NCI-H69 (cell line): Measurements from ENCODE around the gene CCND2.

Experiments
- DNase-seq: peaks from one replicate; lab custom pipeline; 2025; lab: John Stamatoyannopoulos, UW

Gene CCND2

GRCh38 chr12:4289998-4290790 lies 16.6 kb downstream of the CCND2 start:
- DNase-seq, result no peak

GRCh38 chr12:4292341-4293073 lies 18.9 kb downstream of the CCND2 start:
- no peak for DNase-seq

DNA sequence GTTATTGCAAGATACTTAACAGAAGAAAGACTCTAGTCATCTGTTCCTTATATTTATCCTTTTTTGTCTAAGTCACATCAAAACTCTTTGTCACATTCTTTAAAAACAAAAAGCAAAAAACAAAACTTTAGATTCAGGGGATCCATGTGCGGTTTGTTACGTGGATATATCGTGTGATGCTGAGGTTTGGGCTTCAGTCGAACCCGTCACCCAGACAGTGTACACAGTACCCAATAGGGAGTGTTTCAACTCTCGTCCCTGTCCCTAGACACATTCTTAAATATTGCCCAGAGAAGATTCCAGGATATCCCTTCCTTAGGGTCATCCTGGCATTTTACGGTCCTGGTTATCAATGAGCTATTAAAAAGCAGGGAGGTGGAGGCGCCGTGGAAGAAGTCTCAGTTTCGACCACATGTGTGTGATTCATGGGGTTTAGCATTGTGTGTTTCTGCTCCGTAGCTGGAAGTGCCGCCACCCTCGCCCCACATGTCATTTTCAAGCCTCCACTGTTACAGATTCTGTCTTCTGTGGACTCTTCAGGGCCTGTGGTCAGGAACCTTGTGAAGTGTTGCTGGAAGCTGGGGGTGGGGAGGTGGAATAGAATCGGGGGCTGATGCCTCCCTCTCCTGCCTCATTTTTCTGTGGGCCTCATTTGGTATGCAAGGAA lies 19.9 kb downstream of the CCND2 start:
- no peak for DNase-seq

DNA sequence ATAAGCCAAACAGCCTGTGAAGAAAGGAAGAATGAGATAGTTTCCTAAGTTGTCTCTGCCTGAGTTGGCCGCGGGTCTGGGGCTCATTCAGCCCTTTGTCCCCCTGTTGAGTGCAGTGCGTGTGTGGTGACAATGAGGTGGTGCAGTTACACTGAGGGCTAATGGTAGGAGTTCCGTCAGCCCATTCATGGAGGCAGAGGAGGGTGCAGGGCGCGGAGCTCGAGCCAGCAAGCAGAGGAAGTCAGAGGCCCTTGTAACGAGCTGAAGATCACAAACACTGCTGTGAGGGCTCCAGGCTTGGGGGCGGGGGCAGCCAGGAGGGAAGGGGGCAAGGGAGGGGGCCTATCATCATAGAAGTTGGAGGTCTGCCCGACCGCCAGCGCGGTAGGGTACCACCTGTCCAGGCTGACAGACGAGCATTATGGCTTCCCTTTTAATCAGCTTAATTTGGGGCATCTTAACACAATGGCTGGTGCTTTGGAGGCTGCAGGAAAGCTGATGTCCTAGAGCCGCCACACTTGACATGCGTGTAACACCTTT lies 20.5 kb downstream of the CCND2 start:
- DNase-seq, result peak; percentile 8

GRCh38 chr12:4296751-4297150 lies 23.2 kb downstream of the CCND2 start:
- DNase-seq, result no peak

DNA sequence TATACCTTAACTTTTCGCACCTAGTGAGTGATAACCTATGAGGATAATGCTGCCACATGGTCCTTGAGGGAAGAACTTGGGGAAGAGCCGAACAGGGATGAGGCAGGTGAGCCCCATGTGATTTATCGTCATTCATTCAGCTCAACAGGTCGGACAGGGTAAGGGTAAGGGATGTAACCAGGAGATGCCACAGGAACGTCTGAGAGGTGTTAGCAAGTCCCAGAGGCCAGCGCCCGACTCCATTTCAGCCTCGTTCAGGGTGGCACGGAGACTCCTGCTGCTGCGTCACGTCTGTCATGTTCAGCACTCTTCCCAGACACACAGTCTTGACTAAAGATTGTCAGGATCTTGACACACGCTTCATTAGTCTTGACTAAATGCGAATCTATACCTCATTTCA lies 24.1 kb downstream of the CCND2 start:
- no peak for DNase-seq

- no peak for DNase-seq
Observed at GRCh38 chr12:4300883-4301282, 27.3 kb downstream of the CCND2 start.

DNA sequence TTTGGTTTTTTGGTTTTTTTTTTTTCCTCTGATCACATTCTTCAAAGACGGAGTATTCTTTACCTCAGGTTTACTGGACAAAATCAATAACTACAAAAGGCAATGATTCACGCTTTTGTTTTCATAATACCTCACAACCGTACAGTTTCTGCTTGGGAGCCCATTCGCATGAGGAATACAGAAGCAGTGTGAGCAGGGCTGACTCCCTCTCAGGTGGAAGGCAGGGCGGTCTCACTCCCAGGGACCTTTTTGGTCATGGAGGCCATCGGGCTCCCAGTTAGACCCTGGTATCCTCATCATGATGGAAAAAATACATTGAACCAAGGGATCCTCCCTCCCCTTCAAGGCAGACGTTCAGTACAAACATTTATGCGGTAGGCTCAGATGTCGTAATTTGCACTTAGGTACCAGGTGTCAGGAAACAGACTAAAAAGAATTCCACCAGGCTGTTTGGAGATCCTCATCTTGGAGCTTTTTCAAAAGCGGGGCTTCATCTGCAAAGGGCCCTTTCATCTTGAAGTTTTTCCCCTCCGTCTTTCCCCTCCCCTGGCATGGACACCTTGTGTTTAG lies 28.5 kb downstream of the CCND2 start:
- DNase-seq, result no peak

DNA sequence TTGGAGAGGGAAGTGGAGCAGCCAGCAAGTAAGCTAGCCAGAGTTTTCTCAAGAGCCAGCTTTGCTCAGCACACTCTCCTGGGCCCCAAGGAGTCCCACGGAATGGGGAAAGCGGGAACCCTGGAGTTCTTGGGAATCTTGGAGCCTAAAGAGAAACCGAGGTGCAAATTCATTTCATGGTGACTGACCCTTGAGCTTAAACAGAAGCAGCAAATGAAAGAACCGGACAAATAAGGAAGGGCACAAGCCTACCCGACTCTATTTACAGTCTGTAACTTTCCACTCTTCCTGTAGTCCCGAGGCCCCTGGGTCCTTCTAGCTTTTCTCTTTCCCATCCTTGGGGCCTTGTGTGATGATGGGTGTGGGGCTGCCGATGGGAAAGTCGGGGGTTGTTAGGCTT lies 29.3 kb downstream of the CCND2 start:
- no peak for DNase-seq

DNA sequence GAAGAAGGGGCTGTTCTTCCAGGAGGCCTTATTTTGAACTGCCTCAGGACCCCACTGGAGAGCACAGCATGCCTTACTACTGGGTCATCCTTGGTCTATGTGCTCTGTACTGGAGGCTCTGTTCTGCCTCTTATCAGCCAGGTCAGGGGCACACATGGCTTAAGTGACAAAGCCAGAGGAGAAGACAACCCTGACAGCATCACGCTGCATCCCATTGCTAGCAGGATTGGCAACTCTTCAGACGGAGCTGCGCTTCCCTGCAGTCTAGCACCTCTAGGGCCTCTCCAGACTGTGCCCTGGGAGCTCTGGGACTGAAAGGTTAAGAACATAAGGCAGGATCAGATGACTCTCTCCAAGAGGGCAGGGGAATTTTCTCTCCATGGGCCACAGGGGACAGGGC lies 30.2 kb downstream of the CCND2 start:
- DNase-seq, result no peak

- DNase-seq, result peak; percentile 94
Observed at GRCh38 chr12:4307593-4308333, 34.2 kb downstream of the CCND2 start.

GRCh38 chr12:4308334-4308950 lies 34.9 kb downstream of the CCND2 start:
- no peak for DNase-seq

DNA sequence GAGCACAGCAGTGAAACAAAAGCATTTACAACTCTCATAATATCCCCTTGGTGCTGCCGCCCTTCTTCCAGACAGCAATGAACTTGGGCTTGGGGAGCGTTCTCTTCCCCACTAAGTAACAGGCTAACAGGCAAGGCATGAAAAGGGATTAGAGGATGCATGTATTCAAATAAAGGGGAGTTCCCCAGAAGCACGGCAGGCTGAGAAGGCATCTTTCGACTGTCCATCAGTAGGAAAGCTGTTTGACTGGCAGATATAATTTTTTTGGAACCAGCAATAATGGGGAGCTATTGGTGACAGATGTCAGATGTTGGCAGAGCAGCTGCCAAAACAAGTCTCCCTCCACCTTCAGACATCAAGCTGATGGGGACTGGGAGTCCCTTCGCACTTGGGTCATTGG lies 38.2 kb downstream of the CCND2 start:
- DNase-seq, result no peak

- no peak for DNase-seq
Observed at GRCh38 chr12:4312251-4312650, 38.7 kb downstream of the CCND2 start.

DNA sequence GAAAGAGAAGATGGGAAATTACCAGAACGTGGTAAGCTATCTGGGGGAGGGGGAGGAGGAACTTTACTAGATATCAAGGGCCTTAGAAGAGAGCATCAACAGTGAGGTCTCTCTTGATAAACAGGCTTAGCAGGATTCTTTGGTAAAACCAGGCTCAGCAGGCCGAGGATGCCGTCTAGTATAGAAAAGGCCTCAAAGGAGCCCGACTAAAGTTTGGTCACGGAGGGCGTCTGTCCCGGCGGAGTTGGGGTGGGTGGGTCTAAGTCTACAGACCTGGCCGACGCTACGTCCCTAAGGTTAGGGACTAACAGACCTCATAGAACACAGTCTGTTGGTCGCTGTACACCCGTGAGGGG lies 46.9 kb downstream of the CCND2 start:
- peak; percentile 64 for DNase-seq

GRCh38 chr12:4320853-4321701 lies 47.5 kb downstream of the CCND2 start, which contains the start of gene TIGAR:
Gene TIGAR, plus strand, starts transcription at chr12:4321213. Its CDS starts 59 bp downstream, at chr12:4321272.
- peak; percentile 99 for DNase-seq

DNA sequence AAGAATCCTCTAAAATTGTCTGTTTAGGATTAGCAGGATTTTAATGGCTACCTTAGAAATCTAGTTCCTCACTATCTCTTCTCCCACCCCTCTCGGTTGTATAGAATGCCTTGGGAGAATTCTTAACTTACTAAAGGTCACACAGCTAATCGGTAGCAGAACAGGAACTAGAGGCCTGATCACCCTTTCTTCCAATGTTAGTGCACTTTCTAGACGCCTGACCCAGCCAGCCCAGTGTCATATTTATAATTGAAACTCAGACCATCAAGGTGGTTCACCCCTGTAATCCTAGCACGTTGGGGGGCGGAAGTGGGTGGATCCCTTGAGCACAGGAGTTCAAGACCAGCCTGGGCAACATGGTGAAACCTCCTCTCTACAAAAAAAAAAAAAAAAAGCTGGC lies 49.2 kb downstream of the CCND2 start:
- DNase-seq, result no peak
